ENCODE measurements around the gene WWOX. TPM values are rescaled to one million over a fixed set of nuclear protein-coding genes. Genes with fewer than 3 reads are reported as not detected.

Gene WWOX
- total RNA-seq, 1 experiment from 2014 or later = 15.6 TPM

GRCh38 chr16:78438632-78439031 lies 339.2 kb downstream of the WWOX start:
- Histone ChIP-seq H3K9me3 (ENCODE audit: control insufficient read depth, low read depth, low read length) (no peaks in the 10 kb centered on the region), H3K79me1 (ENCODE audit: insufficient read depth, low read depth, low read length, poor library complexity, severe bottlenecking) (no peaks in the 10 kb centered on the region), H3K56ac (ENCODE audit: insufficient read length, low read depth, low read length) (no peak overlapping the region), H3K4me1 (ENCODE audit: insufficient read depth, low read length) (no peaks in the 10 kb centered on the region), H2BK15ac (ENCODE audit: low read depth, low read length) (no peak overlapping the region), H3K23ac (ENCODE audit: insufficient read length, low read depth, low read length) (no peak overlapping the region), H4K91ac (ENCODE audit: insufficient read length, low read depth, low read length) (no peak overlapping the region), H3K4ac (ENCODE audit: low read depth, low read length) (no peak overlapping the region), H4K5ac (ENCODE audit: insufficient read length, low read depth, low read length) (no peak overlapping the region), H2BK20ac (ENCODE audit: low read depth, low read length, poor library complexity, severe bottlenecking) (no peak overlapping the region), H3K4me2 (ENCODE audit: insufficient read depth, insufficient read length, low read length) (no peak overlapping the region), H2BK120ac (ENCODE audit: low read depth, low read length, poor library complexity, severe bottlenecking) (no peak overlapping the region), H2AK5ac (ENCODE audit: insufficient read length, low read length) (no peak overlapping the region), H3K23me2 (ENCODE audit: insufficient read length, low read depth, low read length, poor library complexity, severe bottlenecking) (no peaks in the 10 kb centered on the region), H3K79me2 (ENCODE audit: insufficient read depth, low read length) (no peaks in the 10 kb centered on the region), H3K27me3 (ENCODE audit: insufficient read depth, low read length) (no peaks in the 10 kb centered on the region), H4K20me1 (ENCODE audit: control insufficient read depth, insufficient read depth, insufficient read length) (no peaks in the 10 kb centered on the region), H3T11ph (ENCODE audit: low read length) (no peak overlapping the region), H2AFZ (ENCODE audit: low read length) (no peak overlapping the region), H3K14ac (ENCODE audit: insufficient read depth, low read length) (no peak overlapping the region), H2BK5ac (ENCODE audit: insufficient read length, low read length) (no peak overlapping the region), H3K18ac (ENCODE audit: insufficient read length, low read depth, low read length) (no peak overlapping the region), H3K27ac (ENCODE audit: insufficient read length, low read depth, low read length) (no peak overlapping the region), H4K8ac (replicated peaks; ENCODE audit: insufficient read length, low read depth, low read length) (no peak overlapping the region), H3K9ac (ENCODE audit: extremely low read depth, insufficient read length, low read length) (no peak overlapping the region), H2BK12ac (ENCODE audit: insufficient read length, low read depth, low read length) (no peak overlapping the region)
- no CpG with 5 or more reads among the region's 13 CpGs for WGBS (ENCODE audit: extremely low coverage, insufficient read length, low lambda C conversion rate)
- DNase-seq = no peak
- Mint-ChIP-seq H3K4me3 (no peak overlapping the region), H3K27ac (no peak overlapping the region), H3K4me1 (peaks cover 6% of the 10 kb centered on the region in 2 experiments), H3K27me3 (ENCODE audit: low read depth) (no peaks in the 10 kb centered on the region), H3K9me3 (no peaks in the 10 kb centered on the region), H3K36me3 (ENCODE audit: insufficient read depth in 1 of 3, low read depth in 3 of 3) (no peaks in the 10 kb centered on the region)
- no peak for TF ChIP-seq CTCF (conservative IDR thresholded peaks at IDR 0.05)
